Skeletal muscle cell (primary cell): ENCODE measurements around the gene NIT1.

Experiments used
- DNase-seq: peaks from one replicate; pipeline ENCODE4 v3.0.0-alpha.2; 2010; ENCODE audit warnings: low read depth
- H3K4me3 ChIP-seq: 2 replicates; pipeline ENCODE4 v1.5.1; 2011; ENCODE audit warnings: low read depth, mild to moderate bottlenecking, control low read depth, low read length, moderate library complexity

The NIT1 gene

DNA sequence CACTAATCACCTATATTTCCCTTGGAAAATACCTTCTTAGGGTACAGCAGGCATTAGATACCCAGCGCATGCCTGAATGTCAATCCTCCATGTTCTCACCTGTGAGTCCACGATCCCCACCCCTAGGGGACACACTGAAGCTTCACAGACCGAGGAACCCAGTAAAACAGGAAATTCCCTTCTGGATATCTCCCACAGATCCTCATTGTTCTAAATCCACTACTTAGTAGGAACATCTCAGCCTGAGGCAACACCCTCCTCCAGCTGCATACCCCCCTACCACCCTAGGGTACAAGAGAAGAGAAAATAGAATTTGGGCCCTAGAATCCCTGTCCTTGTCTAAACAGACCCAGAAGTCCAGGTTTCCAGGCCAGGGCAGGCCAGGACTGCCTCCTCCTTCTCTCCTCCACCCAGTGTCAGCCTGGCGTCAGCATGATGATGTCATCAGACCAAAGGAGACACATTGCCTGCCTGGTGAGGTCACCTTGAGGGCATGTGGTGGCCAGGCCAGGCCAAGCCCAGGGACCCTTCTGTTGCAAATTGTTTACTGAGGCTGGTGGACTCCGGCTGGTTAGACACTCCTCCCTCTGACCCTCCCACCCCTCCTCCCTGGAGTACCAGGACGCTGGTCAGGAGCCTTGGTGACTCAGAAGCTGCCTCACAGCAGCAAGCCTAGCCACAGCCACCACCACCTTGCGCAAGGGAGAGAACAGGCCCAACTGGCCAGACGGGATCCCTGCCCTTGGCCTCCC is 34.7 kb upstream of the NIT1 start:
- no peak overlapping the region for H3K4me3 ChIP-seq
- peak; percentile 61 for DNase-seq

DNA sequence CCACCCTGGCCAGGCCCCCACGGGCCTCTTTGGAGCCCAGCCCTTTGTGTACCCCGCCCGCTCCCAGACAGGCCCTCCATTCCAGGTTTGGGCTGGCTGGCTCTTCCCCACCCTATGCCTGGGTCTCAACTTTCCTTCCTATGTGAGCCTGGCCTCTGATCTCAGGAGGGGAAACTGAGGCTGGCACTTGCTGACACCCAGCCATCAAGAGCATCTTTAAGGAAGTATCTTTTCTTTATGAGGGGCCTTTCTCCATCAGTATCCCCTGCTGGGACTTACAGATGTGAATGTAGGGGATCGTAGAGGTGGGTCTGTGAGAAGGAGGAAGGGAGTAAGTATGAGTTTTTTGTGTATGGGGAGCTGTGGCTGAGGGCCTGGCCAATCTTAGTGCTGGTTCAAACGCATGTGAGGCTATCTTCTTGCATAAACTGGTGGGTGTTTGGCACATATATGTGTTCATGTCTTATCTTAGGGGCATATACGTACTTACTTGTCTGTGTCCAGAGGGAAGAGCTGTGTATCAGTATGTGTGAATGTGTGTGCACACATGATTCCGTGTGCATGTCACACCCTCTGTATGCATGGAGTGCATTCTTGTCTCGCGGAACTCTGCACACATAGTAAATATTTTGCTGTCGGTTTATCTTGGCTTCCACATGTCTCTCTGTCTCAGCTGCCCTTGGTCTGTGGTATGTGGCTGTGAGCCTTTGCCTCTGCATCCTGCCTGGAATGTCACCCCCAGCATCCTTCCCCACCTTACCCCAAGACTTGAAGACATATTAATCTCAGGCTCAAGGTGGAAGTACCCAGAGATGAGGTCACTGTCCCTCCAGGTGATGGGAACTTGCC is 33.9 kb upstream of the NIT1 start:
- DNase-seq: no peak
- no peak overlapping the region for H3K4me3 ChIP-seq

DNA sequence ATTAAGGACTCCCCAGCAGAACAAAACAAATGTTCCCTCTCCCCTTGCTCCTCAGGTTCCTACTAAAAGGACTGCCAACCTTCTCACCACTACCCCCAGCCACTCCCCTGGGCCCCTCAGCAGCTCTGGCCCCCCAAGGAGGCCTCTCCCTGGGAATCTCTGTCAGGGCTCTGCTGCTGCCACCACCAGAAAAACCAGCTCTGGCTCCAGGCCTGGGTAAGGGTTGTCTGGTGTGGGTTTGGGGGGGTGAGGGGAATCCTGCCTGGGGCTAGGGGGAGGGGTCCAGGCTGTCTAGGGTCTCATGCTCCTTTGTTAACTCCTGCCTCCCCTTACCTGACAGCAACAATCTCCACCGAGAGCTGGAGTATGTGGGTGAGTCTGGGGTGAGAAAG is 33.3 kb upstream of the NIT1 start:
- no peak overlapping the region for H3K4me3 ChIP-seq

DNA sequence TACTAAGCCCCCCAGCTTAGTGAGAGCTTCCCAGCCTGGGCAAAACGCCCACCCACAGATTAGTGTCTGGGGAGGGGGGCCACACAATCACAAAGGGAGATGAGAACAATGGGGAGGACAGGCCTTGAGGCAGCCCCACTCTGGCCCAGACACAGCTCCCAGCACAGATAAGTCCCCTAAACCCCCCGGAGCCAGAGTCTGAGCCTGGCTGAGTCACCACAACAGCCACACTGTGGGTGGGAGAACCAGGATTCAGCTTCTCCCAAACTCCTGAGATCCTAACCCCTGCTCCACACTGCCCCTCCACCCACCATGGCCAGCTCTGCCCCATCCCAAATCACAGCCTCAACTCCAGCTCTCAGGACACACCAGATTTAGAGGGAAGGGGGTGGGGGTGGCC is 32.7 kb upstream of the NIT1 start:
- no peak overlapping the region for H3K4me3 ChIP-seq
- no peak for DNase-seq

More for the DNA sequence above, 33.3 kb upstream of the NIT1 start:
- no peak for DNase-seq

DNA sequence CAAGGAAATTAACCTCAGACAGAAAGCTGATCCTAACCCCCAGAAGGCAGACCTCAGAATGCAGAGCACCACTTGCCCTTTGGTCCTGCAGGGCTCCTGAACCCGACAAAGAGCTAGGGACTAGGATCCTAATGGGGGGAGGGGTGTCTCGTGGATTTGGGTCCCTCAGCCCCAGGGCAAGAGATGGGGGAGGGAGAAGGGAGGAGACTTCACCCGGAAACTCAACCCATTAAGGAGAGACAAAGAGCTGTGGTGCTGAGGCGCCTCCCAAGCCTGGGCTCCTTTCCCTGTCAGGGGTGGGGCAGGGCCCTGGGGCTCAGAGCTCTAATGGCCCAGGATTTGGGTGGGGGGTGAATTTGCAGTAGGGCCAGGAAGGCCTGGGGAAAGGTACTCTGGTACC is 31.4 kb upstream of the NIT1 start:
- DNase-seq: no peak
- H3K4me3 ChIP-seq: no peak overlapping the region

DNA sequence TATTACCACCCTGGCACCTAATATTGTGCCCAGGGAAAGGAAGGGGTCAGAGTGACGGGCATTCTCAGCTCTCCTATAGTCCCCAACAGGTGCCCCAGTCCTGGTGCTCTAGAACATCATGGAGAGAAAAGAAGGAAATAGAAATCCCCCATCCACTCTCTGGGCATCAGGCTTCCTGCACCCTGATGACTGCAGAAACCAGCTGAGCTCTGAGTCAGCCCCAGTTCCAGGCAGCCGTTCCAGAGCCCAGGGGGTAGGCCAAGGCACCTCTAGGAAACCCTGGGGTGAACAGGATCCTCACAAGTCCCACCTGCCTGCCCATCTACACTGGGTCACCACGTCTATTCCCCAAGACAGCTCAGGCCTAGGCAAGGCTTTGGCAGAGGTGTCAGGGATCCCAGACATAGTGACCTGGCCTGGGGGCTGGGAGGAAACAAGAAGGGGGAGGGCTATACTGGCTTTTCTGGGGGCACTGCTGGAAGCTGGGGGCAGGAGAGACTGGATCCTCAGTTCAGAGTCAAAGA is 29.3 kb upstream of the NIT1 start:
- no peak for DNase-seq

DNA sequence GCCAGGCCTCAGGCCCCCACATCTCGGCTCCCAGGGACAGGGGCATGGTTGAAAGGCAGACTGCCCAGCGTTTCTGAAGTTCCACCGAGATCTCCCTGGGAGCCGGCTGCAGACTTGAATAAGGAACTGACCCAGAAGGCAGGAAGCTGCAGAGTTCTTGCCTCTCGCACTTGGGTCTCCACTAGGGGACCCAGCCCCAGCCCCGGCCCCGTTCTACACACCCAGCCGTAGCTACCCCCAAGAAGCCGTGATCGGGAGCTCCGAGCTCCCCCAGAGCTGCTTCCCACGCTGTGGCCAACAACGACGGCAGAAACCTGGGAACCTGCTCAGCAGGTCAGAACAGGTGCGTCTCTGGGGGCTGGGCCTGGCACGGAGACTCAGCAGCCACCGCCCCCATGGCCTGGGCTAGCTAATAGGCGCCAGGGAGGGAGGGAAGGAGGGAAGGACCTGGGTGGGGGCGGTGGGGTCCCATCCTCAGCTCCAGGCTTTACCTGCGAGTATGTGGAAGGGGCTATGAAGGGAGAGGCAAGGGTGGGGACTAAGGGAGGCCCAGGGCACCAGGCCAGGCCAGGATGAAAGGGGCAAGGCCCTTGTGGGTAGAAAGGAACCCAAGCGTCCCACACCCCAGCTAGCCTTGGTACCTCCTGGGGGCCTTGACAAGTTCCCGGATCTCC is 28.5 kb upstream of the NIT1 start, which contains the start of gene NECTIN4:
Gene NECTIN4, minus strand, starts transcription at position 308 of the 674 bp plus-strand sequence. Its CDS starts 262 bp downstream, at position 46.
- no peak within 1 kb of the TSS for H3K4me3 ChIP-seq
- DNase-seq: no peak

More for the DNA sequence above, 29.3 kb upstream of the NIT1 start:
- H3K4me3 ChIP-seq: no peak overlapping the region

DNA sequence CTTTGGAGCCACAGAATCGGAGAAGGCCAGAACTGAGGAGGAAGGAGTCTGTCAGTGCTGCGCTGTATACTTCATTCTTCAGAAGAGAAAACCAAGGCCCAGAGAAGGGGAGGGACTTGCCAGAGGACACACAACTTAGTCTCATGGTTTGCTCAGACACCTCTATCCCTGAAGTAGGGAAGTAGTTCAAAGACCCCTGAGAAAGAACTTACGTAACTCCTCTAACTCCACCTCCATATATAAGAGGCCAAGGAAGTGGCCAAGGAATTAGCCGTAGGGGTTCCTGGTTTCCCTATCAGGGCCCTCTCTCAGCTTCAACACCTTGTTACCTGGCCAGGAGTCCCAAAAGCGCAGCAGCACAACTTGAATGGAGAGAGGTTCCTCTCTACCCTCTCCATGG is 28.0 kb upstream of the NIT1 start:
- no peak for DNase-seq
- no peak overlapping the region for H3K4me3 ChIP-seq

DNA sequence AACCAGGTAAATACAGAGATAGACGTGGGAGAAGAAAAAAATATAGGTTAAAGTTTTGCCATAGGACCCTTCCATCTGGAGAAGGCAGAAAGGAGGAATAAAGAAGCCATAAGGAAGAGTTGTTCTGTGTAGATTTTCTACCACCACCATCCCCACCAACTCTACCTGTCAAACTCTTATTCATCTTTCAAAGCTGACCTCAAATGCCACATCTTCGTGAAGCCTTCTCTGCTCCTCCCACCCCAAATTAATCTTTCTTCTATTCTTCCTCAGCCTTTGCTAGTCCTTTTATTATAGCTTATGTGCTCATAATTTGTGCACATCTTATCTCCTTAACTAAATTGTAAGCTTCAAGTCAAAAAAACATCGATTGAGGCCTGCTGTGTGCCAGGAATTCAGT is 27.3 kb upstream of the NIT1 start:
- no peak for DNase-seq
- no peak overlapping the region for H3K4me3 ChIP-seq

DNA sequence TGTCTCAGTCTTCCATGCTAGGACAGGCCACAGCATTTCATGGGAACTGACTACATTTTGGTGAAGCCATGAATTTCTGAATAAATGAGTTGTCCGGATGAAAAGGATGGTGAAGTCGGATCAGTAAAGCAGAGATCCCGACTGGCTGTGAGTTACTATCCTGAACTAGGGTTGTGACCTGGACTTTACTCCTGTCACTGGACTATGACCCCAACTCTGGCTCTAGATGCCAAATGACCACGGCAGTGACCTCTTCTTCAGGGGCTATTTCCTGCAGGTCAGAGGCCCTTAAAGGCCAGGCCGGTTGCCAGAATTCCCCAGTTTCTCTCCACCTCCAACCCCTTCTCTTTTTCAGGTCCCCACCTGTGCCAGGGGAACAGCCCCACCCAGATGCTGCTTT is 26.8 kb upstream of the NIT1 start:
- DNase-seq: no peak
- H3K4me3 ChIP-seq: no peak overlapping the region

DNA sequence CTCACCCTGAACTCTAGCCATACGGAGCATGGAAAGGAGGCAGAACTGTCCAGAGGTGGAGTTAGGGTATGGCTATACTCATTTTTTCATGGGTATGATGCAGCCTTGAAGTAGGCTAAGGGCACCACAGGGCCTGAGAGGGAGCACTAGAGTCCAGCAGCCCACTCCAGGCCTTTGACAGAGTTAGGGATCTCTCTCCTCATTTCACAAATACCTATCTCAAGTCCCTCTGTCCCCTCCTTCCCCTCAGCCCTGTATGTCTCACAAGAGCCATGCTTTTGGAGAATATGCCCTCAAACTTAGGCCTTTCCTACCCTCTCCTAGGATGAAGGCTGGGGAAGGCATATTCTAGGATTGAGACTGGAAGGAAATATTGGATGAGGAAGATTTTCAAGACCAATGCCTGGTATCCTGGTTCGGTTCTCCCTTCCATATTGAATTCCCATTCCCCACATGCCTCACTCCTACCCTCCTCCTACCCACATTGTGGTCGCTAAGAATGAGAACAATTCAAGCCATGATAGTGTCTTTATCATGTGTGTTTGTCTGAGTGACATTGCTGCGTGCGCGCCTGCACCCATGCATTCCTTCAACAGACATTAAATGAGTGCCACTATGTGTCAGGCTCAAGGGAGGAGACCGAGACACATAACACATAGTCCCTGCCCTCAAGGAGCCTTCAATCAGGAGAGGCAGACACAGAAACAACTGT is 26.0 kb upstream of the NIT1 start:
- no peak overlapping the region for H3K4me3 ChIP-seq
- no peak for DNase-seq

DNA sequence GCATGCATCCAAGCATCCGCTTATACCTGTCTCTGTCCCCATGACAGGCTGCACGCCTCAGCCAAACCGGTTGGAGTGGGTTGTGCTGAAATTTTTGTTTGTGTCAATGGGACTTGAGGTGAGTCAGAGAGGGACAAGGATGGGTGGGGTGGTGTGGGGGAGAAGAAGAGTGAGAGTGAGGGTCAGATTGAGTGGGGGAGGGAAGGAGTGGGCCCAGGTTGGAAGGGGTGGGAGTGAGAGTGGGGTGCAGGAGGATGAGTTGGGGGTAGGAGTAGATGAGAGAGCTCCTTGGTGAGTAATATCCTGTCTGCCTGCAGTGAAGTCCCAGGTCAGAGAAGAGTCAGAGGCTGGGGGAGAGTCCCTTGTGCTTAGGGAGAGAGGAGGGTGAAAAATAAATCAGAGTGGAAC is 25.3 kb upstream of the NIT1 start:
- H3K4me3 ChIP-seq: no peak overlapping the region
- no peak for DNase-seq

DNA sequence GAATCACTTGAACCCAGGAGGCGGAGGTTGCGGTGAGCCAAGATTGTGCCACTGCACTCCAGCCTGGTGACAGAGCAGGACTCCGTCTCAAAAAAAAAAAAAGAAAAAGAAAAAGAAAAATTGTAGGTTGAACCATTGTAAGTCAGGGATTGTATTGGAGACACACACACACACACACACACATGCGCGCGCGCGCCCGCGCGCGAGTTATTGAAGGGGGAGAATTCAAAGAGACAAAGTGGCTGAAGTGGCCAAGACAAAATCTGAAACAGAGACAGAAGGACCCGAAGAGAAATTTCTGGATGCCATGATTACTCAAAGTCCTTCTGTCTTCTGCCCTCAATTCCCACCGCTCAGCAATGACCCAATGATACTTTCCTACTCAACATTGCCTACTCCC is 23.4 kb upstream of the NIT1 start:
- DNase-seq: no peak
- no peak overlapping the region for H3K4me3 ChIP-seq

DNA sequence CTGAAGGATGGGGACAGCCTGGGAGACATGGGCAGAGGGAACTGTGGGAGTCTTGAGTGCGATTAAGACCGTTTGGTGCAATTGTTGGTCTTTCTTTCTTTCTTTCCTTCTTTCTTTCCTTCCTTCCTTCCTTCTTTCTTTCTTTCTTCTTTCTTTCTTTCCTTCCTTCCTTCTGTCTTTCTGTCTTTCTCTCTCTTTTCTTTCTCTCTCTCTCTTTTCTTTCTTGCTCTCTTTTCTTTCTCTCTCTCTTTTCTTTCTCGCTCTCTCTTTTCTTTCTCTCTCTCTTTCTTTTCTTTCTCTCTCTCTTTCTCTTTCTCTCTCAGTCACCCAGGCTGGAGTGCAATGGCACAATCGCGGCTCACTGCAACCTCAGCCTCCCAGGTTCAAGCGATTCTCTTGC is 22.7 kb upstream of the NIT1 start:
- no peak for DNase-seq
- no peak overlapping the region for H3K4me3 ChIP-seq

DNA sequence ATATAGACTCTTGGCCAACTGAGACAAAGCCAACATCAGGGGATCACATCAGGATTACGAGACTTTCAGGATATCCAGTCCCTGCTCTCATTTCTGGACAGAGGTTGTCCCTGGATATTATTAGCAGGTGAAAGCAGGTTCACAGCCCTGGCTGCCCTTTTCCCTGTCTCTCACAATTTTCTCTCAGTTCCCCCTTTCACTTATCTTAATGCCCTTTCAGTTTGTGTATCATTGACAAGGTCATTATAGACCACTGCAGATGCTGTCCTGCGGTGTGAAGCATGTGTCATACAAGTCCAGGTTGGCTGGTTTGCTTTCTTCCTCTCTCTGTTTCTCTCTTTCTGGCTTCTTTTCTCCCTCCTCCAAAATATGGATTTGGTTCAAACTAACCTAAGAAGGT is 21.9 kb upstream of the NIT1 start:
- no peak for DNase-seq
- H3K4me3 ChIP-seq: no peak overlapping the region

DNA sequence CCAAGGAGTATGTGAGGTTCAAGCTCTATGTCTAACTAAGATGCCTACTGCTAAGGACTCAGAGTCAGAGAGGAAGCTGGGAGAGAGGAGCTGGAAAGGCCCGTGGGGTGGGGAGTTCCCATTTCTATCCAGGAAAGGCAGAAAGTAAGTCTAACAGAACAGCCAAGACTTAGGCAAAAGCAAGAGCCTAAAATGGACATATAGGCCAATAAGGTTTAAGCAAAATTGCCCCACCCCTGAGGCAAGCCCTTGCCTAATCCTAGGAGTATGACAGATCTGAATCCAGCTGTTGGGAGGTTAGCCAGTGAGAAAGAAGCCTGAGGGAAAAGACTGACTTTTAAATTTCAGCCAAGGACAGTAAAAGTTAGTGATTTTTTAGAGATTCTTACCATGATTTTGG is 21.4 kb upstream of the NIT1 start:
- DNase-seq: no peak

DNA sequence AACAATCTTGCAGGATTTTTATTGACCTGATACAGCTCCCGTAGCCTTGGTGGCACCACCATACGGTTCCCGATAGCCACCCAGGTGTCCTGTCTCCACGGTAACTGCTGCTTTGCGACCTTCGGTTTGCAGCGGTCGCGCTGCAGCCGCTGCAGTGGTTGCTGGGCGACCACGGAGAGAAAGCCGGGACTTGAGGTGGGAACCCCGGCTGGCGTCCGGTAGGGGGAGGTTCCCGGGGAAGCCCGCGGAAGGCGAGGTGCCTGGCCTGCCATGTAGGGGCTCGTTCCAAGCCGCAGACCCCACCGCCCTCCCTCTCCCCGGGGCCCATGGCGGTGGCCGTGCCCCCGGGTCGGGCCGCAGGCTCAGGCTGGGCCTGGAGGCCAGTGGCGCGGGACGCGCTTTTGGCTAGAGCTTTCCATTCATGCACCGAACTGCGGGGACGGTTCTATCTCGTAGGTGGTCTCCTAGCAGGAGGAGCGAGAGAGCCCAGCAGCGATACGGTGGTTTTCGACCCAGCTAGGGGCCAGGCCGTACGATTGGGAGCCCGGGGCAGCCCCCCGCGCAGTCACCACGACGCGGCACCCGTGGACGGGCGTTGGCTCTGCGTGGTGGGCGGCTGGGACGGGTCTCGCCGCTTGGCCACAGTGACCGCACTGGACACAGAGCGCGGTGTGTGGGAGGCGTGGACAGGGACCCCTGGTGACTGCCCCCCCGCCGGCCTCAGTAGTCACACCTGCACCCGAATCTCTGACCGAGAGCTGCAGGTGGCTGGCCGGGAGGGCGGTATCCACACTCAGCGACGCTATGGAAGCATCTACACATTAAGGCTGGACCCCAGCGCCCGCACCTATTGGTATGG is 19.5 kb upstream of the NIT1 start, which contains the start of gene KLHDC9:
Gene KLHDC9, plus strand, starts transcription at position 152 of the 859 bp plus-strand sequence. Its CDS starts 175 bp downstream, at position 327.
- peak within 1 kb of the TSS; percentile 57 for H3K4me3 ChIP-seq
- no peak for DNase-seq

More for the DNA sequence above, 21.4 kb upstream of the NIT1 start:
- no peak overlapping the region for H3K4me3 ChIP-seq

DNA sequence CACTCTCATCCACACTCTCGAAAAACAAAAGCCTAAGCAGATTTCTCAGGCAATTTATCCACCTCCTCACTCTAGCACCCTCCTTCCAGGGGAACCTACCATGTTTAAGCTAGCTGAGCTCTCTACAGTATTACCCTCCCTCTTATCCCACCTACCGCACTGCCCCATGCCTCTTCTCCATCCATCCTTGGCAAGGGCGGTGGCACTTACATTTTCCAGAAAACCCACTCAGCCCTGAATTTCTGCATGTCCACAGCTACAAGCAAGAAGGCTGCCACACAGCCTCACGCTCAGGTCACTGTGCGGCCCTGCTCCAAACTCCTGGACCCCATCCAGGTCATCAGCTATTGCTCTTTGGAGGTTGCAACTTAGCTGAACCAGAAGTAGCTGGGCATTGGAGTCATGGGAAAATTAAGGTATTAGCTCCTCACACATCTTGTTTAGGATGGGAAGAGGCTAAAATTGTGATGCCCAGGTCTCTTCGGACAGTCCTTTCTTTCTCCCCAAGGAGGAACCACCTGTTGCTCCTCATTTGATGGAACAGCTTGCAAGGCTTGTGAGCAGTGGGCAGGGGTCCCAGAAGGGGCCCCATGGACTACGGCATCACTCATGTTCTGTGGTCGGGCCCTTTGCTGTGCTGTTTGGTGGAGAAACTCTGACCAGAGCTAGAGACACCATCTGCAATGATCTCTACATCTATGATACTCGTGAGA is 18.7 kb upstream of the NIT1 start:
- no peak for DNase-seq
- H3K4me3 ChIP-seq: no peak overlapping the region
